HG03108 (cell line): Measurements from ENCODE around the gene DAD1.
"Not testable (repeated sequence)": the region's sequence is repeated elsewhere in the genome, so short reads cannot be mapped to it uniquely, and the experiment has no call there.

Experiments
- ATAC-seq: cut with Tn5 transposase; IDR thresholded peaks from one replicate; pipeline ENCODE4 v1.9.1; 2021; ENCODE audit warnings: moderate library complexity; ENCODE audit not compliant: unreplicated experiment

Gene DAD1

DNA sequence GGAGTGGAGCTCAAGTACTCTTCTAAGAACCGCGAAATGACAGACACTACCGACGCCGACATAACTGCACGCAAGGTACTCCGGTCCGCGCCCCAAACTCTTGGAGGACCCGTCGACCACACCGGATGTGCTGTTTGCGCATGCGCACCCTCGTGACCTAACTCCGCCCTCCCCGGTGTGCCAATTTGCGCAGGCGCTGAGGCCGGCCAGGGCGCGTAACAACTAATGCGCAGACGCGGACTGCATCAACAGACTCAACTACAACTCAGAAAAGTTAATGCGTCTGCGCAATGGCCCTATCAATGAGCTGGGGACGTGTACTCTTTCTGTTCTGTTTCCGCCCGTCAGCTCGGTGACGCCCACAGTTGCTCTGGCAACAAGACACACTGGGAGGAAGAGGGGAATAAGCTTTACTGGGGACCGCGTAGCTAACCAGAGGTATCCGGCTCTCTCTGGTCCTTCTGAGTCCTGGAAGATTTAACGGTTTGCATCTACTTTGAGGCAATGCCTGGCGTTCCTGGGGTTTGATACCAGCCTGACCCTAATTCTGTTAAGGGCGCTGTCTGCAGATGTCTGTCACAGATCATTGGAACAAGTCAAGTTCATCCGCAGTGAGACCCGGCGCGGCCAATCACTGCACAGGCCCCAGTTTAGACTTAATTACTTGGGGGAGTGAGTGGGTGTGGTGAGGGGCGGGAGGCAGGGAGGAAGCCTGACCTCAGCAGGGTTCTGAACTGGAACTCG lies at the start of gene DAD1:
TSS of gene DAD1 (minus strand) at position 129 of the 744 bp plus-strand sequence. CDS start at position 62, 67 bp downstream.
- ATAC-seq: peak; percentile 94

DNA sequence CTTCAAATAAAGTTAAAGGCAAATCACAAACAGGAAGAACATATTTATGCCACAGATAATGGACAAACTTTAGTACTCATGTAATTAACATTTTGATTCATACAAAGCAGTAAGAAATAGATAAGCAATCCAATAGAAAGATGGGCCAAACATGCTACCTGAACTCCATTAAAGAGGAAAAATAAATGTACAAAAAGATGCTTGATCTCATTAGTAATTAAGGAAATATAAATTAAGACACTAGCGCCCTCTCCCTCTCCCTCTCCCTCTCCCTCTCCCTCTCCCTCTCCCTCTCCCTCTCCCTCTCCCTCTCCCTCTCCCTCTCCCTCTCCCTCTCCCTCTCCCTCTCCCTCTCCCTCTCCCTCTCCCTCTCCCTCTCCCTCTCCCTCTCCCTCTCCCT lies 47.0 kb upstream of the DAD1 start:
- ATAC-seq: not testable (repeated sequence)

DNA sequence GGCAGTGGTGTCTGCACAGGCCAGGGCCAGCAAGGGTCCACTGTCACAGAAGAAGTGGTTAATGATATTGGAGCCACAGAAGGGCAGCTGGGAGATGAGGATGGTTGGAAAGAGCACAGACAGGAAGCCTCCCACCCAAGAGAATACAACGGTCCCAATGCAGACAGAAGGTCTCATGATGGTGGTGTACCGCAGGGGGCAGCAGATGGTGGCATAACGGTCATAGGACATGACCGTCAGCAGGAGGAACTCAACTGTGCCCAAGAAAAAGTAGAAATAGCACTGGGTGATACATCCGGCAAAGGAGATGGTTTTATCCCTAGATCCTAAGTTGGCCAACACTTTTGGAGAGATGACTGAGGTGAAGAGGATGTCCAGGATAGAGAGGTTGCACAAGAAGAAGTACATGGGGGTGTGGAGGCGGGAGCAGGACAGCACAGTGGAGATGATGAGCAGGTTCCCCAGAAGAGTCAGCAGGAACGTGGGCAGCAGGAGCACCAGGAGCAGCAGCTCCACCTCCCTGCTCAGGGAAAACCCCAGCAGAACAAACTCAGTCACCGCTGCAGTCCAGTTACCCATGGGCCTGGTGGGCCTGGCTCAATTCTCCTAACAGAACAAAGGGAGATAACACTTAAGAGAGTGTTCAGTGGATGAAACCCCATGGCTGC lies 45.3 kb upstream of the DAD1 start:
- ATAC-seq: no peak

DNA sequence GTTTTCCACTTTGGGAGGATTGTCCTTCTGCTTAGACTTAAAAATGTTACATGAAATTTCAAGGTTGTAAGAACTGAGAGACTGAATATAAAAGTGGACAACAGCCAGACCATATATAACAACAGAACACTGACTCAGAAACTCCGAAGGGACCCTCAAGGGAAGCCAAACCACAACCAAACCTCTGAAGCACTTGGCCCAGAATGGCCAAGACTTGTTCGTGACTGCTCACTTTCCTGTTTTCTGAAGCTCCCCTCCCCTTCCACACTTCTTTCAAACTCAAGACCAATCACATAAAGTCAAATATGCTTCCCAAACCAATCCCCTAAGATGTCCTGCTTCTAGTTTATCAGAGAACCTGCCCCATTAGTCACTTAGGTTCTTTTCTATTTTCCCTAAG lies 41.5 kb upstream of the DAD1 start:
- ATAC-seq: no peak

DNA sequence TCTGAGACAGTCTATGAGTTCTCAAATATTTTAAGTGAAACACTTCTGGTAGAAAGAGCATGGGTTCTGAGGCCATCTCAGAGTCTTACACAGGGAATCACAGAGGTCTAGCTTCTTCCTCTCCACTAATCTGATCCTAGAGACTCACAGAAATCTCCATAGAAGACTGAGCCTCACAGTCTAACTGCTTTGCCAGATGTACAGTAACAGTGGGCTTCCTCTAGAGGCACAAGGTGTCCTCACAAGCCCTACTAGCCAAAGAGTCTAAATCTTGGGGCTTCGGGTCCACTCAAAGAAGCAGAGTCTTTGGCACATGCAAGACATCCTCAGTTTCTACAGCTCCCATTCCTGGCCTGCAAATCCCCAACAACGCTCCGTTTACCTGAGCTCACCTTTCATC lies 41.0 kb upstream of the DAD1 start:
- ATAC-seq: no peak

DNA sequence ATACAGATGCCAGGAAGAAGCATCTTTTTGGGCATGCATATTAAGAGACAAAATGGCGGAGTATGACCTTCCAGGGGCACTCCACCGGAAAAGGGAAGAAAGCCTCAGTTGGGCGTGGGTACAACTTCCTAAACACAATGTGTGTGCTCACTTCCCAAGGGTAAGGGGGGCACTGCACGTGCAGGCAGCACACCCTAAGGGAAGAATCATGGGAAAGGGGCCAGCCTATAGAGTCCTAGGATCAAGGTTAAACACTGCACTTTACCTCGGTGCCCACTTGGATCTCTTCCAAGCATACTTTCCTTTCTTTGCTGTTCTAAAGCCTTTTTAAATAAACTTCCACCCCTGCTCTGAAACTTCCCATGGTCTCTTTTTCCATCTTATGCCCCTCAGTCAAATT lies 40.3 kb upstream of the DAD1 start:
- no peak for ATAC-seq

DNA sequence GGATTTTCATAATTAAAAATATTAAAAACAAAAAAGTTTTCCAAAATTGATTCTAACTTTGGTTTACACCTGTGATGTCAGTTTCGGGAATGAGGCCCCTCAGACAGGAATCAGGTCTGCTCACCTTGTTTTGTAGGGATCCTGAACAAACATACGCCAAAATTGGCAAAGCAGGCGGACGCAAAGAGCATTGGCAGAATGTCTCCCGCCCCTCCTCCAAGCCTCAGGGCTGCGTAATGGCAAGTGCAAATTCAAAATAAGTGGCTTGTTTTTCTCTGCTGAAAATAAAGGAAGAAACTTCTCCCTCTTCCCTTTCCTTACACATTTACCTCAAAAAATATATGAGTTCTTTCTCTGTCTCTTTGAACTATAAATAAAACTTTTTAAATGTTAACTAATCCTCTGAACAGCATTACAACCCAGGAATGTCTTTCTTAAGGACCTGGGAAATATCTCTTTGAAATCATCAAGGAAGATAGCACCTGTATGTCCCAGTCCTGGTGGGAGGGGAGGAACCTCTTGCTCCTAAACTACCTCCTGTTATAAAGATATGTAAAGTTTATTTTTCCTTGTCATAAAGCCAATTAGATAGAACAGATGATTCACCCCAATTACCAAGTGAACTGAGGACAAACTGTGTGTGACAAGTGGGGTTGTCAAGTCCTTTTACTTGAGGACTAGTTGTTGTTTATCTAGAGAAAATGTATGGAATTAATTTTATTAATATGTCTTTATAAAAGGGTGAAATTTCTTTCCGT lies 38.7 kb upstream of the DAD1 start:
- ATAC-seq: no peak

DNA sequence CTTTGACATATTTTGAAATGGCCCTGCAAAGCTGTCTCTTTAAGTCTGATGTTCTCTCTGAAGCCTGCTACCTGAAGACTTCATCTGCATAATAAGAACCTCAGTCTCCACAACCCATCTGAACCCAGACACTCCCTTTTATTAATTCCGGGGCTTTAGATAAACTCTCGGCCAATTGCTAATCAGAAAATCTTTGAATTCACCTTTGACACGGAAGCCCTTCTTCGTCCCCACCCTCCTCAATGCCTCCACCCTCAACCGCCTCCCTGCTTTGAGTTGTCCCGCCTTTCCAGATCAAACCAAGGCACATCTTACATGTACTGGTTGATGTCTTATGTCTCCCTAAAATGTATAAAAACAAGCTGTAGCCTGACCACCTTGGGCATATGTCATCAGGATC lies 37.6 kb upstream of the DAD1 start:
- ATAC-seq: no peak

DNA sequence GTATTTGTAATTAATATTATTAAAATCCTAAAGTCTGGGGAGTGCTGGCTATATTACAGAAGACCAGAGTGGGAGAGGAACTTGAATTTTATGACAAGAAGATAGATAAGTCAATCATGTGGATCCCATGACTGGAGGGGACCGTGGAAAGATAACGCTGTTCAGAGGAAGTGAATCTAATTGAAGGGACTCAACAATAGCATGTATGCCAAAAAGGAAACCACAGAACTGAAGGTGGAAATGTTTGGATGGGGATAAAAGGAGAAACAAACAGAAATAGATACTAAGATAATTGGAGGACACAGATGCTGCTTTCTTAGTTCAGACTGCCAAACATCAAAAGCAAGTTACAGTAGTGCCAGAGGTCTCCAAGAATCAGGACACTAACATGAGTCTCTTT lies 34.0 kb upstream of the DAD1 start:
- no peak for ATAC-seq

DNA sequence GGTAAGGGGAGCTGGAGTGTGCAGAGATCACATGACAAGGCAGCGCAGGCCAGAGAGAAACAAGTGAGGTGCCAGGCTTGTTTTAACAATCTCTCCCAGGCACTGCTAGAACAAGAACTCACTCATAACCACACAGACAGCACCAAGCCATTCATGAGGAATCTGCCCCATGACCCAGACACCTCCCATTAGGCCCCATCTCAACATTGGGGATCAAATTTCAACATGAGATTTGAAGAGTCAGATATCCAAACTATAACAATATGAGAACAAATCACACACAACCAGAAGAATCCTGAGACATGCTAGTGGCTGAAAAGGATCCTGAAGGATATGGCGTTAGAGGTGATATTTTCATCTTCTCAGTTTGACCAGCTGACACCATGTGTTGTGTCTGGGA lies 33.2 kb upstream of the DAD1 start:
- ATAC-seq: no peak

DNA sequence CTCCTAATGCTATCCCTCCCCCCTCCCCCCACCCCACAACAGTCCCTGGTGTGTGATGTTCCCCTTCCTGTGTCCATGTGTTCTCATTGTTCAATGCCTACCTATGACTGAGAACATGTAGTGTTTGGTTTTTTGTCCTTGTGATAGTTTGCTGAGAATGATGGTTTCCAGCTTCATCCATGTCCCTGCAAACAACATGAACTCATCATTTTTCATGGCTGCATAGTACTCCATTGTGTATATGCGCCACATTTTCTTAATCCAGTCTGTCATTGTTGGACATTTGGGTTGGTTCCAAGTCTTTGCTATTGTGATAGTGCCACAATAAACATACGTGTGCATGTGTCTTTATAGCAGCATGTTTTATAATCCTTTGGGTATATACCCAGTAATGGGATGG lies 26.7 kb upstream of the DAD1 start:
- ATAC-seq: not testable (repeated sequence)

DNA sequence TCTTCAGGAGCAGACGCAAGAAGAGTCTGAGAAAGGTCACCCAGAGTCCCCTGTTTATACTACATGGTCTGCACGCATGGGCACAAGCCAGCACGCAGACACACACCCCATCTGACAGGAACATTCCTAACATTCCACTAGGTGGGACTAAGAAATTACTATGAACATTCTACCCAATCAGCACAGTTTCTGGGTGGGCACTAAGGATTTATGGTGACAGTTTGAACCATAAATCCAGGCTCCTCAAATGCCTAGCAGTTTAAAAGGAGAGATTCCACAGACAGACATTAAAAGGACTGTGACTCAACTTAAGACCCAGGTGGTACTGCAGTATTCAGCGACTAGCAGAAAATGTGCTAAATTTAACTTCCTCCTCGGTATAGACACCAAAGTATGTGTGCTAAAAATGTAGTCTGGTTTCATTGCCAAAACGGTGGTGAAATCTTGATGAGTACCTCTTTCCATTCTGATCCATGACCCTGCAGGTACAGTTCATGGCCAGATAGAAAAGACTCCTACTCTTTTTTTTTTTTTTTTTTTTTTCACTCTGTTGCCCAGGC lies 25.3 kb upstream of the DAD1 start:
- ATAC-seq: no peak

DNA sequence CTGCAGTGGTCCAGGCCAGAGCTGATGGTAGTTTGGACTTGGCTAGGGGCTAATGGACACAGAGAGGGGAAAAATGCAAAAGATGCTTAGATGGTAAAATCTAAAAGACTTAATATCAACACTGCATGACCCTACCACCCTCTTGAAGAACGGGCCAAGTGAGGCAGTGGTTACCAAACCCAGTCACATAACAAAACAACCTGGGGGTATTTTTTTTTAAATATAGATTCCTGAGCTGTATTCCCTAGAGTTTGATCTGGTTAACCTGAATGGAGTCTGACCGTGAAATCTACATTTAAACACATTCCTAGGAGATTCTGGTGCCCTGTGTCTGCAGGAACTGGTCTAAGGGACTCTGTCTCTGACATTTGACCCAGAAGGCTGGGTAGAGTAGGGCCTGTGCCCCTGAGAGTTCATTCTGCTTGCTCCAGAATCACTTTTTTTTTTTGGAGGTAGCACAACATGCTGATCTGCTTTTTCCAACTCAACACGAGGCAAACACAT lies 24.8 kb upstream of the DAD1 start:
- ATAC-seq: no peak

DNA sequence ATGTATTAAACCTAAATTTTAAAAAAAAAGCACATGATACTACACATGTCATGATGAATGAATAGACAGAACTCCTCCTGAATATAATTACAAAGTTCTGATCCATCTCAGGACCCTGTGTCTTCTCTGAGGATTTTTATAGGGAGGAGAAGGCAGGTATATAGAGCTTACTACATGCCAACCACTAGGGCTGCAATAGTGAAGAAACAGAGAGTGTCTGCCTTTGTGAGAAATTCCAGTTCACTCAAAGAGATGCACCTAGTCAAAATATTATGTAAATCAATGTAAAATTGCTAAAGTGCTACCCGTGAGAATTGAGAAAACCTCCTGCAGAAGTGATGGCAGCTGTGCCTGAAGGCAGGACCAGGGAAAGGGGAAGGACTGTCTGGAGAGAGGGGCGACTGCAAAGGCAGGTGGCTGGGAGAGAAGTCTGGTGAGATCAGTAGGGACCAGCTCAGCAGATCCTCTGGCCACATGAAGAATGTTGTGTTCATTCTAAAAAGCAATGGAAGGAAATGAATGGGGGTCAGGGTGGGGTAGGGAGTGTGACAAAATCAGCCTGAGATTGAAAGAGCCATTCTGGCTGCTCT lies 24.2 kb upstream of the DAD1 start:
- no peak for ATAC-seq

DNA sequence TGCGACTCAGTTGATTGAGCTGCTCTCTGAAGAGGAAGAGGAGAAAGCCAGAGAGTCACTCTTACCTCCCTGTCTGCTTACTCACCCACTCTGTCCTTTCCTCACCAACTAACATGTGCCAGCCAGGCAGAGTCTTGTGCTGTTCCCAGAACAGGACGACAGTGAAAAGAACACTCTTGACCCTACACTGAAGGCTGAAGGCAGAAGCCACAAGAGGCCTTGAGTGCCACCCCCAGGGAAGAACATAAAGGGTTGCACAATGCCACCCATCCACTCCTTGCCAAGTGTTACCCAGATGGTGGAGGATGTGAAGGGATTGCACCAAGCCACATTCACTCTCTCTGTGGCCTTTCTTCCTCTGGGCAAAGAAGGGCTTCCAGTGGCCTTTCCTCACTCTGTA lies 21.9 kb upstream of the DAD1 start:
- ATAC-seq: no peak

DNA sequence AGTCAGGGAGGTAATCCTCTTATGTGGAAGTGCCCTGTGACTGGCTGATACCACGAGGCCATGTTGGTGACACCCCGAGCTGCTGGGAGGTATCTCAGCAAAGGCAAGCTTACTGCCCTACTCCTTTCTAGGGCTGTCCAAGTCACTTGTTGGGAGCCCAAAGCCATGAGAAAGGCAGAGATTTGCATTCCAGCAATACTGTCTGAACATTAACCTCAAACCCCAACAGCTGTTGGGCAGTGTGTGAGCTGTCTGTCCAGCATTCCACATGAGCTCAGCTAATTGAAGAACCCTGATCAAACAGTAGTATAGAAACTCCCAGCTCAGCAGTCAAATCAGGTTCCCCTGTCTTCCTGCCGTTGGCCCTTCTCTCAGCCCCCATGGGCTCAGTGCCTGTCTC lies 18.3 kb upstream of the DAD1 start:
- no peak for ATAC-seq

DNA sequence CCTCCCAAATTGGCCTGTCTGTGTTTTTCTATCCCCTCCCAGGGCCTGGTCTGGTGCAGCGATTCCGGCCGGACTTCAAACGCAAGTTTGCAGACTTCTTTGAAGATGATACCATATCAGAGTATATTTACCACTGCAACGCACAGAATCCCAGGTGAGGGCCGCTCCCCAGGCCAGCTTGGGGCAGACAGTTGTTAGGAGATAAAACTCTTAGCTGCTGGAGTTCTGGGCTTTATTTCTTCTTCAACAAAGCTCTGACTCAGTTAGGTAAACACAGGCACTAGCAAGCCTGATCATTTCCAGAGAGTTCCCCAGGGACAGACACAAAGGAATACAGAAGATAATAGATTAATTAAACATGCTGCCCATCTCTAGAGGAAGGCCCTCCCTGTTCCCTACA lies 17.4 kb upstream of the DAD1 start:
- ATAC-seq: no peak

DNA sequence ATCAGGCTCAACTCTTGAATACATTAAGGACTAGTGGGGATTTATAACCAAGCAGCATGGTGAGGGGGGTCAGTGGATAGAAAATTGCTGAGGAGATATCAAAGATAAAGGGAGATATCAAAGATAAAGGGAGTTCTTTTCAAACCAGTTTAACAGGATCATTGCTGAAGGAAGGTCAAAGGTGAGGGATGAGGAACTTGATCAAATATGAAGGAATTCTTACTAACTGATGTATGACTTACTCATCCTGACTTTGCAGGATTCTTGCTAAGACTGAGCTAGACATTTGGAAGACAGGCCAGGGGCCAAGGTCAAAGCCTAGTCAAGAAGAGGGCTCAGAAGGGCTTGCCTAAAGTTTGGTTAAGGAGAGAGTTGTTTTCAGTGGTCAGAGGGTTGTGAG lies 13.8 kb upstream of the DAD1 start:
- no peak for ATAC-seq

DNA sequence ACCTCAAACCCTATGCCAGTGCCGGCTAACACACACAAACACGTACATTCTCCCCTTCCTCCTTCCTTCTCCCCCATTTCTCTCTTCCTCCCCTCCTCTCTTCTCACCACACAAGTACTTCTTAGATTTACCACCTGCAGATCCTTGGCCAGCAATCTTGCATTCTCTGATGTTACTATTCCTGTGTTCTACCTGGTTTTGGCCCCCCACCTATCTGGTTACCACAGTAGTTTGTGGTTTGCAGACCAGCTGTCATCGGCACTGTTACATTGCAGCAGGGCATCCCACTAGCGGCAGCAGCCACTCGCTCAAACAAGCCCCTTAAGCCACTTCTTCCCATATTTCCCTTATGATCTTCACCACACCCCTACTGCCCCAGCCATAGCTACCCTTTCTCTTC lies 13.0 kb upstream of the DAD1 start:
- no peak for ATAC-seq

DNA sequence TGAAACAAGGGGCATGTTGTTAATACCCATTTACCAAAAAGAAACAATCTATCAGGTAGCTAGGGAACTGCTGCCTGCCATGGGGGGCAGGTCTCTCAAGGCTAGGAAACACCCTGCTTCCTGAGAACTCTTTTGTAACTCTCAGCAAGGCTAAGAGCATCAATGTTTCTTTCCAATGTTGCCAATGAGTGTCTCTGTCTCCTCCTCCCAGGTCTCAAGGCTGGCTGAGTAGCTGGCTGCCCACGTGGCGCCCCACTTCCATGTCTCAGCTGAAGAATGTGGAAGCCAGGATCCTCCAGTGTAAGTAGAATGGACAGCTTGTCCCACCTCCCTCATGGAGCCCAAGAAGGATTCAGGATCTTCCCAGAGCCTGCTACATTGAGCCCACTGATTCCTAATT lies 12.4 kb upstream of the DAD1 start:
- no peak for ATAC-seq

DNA sequence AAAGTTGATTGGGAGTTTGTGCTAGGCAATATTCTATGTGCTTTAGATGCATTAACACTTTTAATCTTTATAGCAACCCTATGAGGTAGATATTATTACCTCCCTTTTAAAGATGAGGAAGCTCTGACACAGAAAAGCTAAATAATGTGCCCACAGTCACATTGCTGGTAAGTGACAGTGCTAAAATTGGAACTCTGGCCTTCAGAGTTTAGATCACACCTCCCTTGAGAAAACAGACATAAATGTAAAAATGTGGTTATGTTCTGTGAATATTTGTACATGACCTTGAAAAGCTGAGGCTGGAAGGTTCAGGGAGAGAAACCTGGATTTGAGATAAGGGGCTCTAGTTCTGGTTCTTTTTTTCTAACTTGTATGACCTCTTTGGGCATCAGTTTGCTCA lies 11.0 kb upstream of the DAD1 start:
- no peak for ATAC-seq
